Esophagus squamous epithelium (tissue), 4 donors: ENCODE measurements around the gene NFKB1.

Experiments
- POLR2A ChIP-seq, 4 donors: fragments of 450-650 bp; IDR thresholded peaks; one replicate each; pipeline ENCODE4 v1.6.1; 2017; ENCODE audit warnings: antibody characterized with exemption in 4 of 4, mild to moderate bottlenecking in 4 of 4, moderate library complexity in 3 of 4
- TF ChIP-seq, protein P1 (sequence below), 6 experiments: fragments of 450-650 bp in 4 of 6; fragments of 200-600 bp in 2 of 6; sonication (generic) in 2 of 6; IDR thresholded peaks; one replicate each; pipeline ENCODE4 v1.5.1; 2016 to 2019; ENCODE audit warnings: antibody characterized with exemption in 6 of 6, mild to moderate bottlenecking in 4 of 6, moderate library complexity in 4 of 6

DNA sequence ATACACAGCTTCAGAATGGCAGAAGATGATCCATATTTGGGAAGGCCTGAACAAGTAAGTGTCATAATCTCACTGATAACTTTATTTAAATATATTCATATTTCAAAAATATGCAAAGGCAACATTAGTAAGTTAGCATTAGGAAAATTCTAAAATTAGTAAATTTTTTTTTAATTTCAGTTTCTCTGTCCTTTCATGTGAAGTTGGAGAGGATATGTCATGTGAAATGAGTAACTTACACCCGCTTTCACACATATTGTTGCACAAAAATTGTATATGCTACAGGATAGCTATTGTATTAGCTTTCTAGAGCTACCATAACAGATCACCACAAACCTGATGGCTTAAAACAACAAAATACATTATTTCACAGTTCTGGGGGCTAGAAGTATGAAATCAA, 24.3 kb downstream of the NFKB1 start:
- TF ChIP-seq, protein P1, sequence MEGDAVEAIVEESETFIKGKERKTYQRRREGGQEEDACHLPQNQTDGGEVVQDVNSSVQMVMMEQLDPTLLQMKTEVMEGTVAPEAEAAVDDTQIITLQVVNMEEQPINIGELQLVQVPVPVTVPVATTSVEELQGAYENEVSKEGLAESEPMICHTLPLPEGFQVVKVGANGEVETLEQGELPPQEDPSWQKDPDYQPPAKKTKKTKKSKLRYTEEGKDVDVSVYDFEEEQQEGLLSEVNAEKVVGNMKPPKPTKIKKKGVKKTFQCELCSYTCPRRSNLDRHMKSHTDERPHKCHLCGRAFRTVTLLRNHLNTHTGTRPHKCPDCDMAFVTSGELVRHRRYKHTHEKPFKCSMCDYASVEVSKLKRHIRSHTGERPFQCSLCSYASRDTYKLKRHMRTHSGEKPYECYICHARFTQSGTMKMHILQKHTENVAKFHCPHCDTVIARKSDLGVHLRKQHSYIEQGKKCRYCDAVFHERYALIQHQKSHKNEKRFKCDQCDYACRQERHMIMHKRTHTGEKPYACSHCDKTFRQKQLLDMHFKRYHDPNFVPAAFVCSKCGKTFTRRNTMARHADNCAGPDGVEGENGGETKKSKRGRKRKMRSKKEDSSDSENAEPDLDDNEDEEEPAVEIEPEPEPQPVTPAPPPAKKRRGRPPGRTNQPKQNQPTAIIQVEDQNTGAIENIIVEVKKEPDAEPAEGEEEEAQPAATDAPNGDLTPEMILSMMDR (IDR thresholded peaks at IDR 0.05): no peak
- no peak for TF ChIP-seq POLR2A (IDR thresholded peaks at IDR 0.05)
